Stimulated activated CD8-positive, alpha-beta memory T cell treated with anti-CD3 and anti-CD28 coated beads, Interleukin-15, amount 100 ng/mL, for 1 hour (primary cell): Measurements from ENCODE around the gene NWD2.
"Not testable (repeated sequence)": the region's sequence is repeated elsewhere in the genome, so short reads cannot be mapped to it uniquely, and the experiment has no call there.

Experiments
- DNase-seq: peaks from one replicate; pipeline ENCODE4 v3.0.0-alpha.2; 2020; ENCODE audit warnings: low read depth

NWD2 gene

GRCh38 chr4:37244583-37245390 lies at the start of gene NWD2:
TSS of gene NWD2 (plus strand) at chr4:37244743. CDS start at chr4:37245068, 325 bp downstream.
- DNase-seq = no peak

- no peak for DNase-seq
Measured at GRCh38 chr4:37197899-37198298, 46.6 kb upstream of the NWD2 start.

- DNase-seq = not testable (repeated sequence)
Measured at GRCh38 chr4:37204740-37205139, 39.8 kb upstream of the NWD2 start.

- DNase-seq = no peak
Measured at GRCh38 chr4:37216209-37216608, 28.3 kb upstream of the NWD2 start.

- DNase-seq = no peak
Measured at GRCh38 chr4:37219242-37219641, 25.3 kb upstream of the NWD2 start.

- DNase-seq = no peak
Measured at GRCh38 chr4:37219990-37220389, 24.6 kb upstream of the NWD2 start.

GRCh38 chr4:37220685-37221084 lies 23.9 kb upstream of the NWD2 start:
- DNase-seq = no peak

- no peak for DNase-seq
Measured at GRCh38 chr4:37223732-37224131, 20.8 kb upstream of the NWD2 start.

- no peak for DNase-seq
Measured at GRCh38 chr4:37224854-37225253, 19.7 kb upstream of the NWD2 start.

GRCh38 chr4:37225778-37226177 lies 18.8 kb upstream of the NWD2 start:
- DNase-seq = no peak

- no peak for DNase-seq
Measured at GRCh38 chr4:37232315-37232714, 12.2 kb upstream of the NWD2 start.

- no peak for DNase-seq
Measured at GRCh38 chr4:37236165-37236564, 8.4 kb upstream of the NWD2 start.

- no peak for DNase-seq
Measured at GRCh38 chr4:37241647-37242046, 2.9 kb upstream of the NWD2 start.

GRCh38 chr4:37243051-37243450 lies 1.5 kb upstream of the NWD2 start:
- DNase-seq = no peak

GRCh38 chr4:37243722-37244582 lies 591 bp upstream of the NWD2 start:
- no peak for DNase-seq

- no peak for DNase-seq
Measured at GRCh38 chr4:37245391-37245954, 930 bp downstream of the NWD2 start.

- DNase-seq = no peak
Measured at GRCh38 chr4:37246891-37247290, 2.3 kb downstream of the NWD2 start.

GRCh38 chr4:37258221-37258620 lies 13.7 kb downstream of the NWD2 start:
- no peak for DNase-seq

- DNase-seq = no peak
Measured at GRCh38 chr4:37268319-37268718, 23.8 kb downstream of the NWD2 start.

- DNase-seq = no peak
Measured at GRCh38 chr4:37279121-37279520, 34.6 kb downstream of the NWD2 start.

GRCh38 chr4:37279894-37280592 lies 35.5 kb downstream of the NWD2 start:
- DNase-seq = no peak

GRCh38 chr4:37299468-37299867 lies 54.9 kb downstream of the NWD2 start:
- no peak for DNase-seq
